Measurements from ENCODE around the gene DSC1.

- TF ChIP-seq POLR2A (IDR thresholded peaks at IDR 0.05) = no peak
- TF ChIP-seq POLR2AphosphoS5 (IDR thresholded peaks at IDR 0.05) = no peak
- no peak for TF ChIP-seq EP300 (IDR thresholded peaks at IDR 0.05)
Observed at GRCh38 chr18:31203794-31204148, 41.1 kb upstream of the DSC1 start.
